Measurements from ENCODE around the gene GAS2. TPM values are rescaled to one million over a fixed set of nuclear protein-coding genes. Genes with fewer than 3 reads are reported as not detected.

The GAS2 gene
- total RNA-seq, 8 experiments from 2014 or later: 1.5 to 4.8 (median 2.9) TPM

DNA sequence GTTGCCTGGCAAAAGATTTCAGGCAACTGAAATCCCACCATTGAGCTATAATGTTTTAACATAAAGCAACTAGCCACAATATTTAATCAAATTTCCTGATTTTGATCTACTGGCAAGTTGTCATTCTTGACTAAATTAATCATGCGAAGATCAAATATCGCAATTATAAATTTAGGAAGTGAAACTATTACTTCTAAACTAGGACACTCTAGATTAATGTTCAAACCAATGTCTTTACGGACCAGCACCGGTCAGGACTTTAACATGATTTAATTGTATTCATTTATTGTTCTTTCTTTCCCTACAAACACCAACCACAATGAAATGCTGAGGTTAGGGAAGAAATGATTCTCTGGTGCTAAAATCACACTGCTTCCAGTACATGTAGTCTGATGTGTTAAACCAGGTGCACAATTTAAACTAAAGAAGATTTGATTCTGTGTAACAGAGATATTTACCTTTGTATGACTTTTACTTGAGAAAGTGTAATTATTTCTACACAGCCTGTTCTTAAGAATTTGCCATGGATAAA lies 14.9 kb downstream of the GAS2 start:
- H3K4me3 ChIP-seq: no peak overlapping the region
- WGBS, 10 experiments: 45 to 100% (median 81%) methylated on average over 1 to 4 of the region's 4 CpGs; no CpG with 5 or more reads in 2 of the 10 experiments
- no peaks in the 10 kb centered on the region for H3K4me1 ChIP-seq (replicated peaks in 1 of 2)
- in situ Hi-C loops (cut with MboI; ENCODE audit: low pct_unique_long_range_greater_than_20kb in 2 of 9, low sequenced_read_pairs in 9 of 9, unreplicated experiment in 9 of 9): no loop called here
- no peak for ATAC-seq (replicated peaks in 6 of 8)
- H3K27ac ChIP-seq: no peak overlapping the region

DNA sequence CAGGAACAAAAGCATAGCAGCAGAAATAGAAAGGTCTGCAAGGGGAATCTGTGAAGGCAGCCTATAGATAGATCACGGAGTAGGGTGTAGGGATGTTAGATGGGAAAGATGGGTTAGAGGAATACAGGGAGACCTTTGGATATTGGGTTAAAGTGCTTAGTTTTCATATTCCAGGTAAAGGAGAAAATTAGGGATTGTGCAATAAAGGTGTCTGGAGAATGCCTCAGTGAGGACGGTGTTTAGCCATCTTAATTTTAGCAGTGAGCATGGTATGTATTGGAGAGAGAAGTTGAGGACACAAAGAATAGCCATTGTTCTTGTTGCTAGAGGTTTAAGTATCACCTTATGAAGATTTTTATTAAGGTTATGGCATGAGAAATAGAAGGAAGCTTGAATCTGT lies 17.7 kb downstream of the GAS2 start:
- in situ Hi-C loops (cut with MboI; ENCODE audit: low pct_unique_long_range_greater_than_20kb in 2 of 9, low sequenced_read_pairs in 9 of 9, unreplicated experiment in 9 of 9): no loop called here
- WGBS, 10 experiments: 38 to 100% (median 86%) methylated on average over 1 to 2 of the region's 2 CpGs; no CpG with 5 or more reads in 1 of the 10 experiments
- ATAC-seq (replicated peaks in 6 of 8): no peak

DNA sequence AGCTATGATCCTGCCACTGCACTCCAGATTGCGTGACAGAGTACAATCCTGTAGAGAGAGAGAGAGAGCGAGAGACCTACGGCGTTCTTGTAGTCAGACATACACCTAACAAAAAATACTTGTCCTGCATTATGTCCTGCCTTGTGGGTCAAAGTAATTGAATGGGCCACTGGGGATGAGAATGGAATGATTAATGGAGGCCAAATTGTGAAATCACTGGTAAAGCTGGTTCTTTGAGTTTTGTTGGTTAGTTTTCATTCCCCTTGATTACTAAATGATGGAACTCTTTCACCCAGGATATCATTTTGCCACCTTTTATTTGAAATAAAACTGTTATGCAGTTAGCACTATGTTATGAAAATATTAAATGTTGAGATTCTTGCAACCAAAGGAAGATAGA lies 18.7 kb downstream of the GAS2 start:
- no peak overlapping the region for H3K27ac ChIP-seq
- ATAC-seq (replicated peaks in 6 of 8): no peak
- in situ Hi-C loops (cut with MboI; ENCODE audit: low pct_unique_long_range_greater_than_20kb in 2 of 9, low sequenced_read_pairs in 9 of 9, unreplicated experiment in 9 of 9): no loop called here
- no peaks in the 10 kb centered on the region for H3K4me1 ChIP-seq (replicated peaks in 1 of 2)
- H3K4me3 ChIP-seq: no peak overlapping the region
- 67 to 96% (median 90%) methylated on average over 1 to 4 of the region's 4 CpGs; no CpG with 5 or more reads in 6 of the 10 experiments for WGBS, 10 experiments

More for the DNA sequence above, 17.7 kb downstream of the GAS2 start:
- no peaks in the 10 kb centered on the region for H3K4me1 ChIP-seq (replicated peaks in 1 of 2)
- H3K4me3 ChIP-seq: no peak overlapping the region
- no peak overlapping the region for H3K27ac ChIP-seq

DNA sequence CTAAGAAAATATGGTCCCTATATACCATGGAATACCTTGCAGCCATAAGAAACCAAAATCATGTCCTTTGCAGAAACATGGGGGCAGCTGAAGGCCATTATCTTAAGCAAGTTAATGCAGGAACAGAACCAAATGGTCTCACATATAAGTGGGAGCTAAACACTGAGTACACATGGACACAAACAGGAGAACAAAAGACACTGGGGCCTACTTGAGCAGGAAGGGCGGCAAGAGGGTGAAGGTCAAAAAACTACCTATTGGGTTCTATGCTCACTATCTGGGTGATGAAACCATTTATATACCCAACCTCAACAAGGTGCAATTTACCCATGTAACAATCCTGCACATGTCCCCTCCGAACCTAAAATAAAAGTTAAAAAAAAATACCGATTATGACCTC lies 22.5 kb downstream of the GAS2 start:
- no peak for ATAC-seq (replicated peaks in 6 of 8)
- in situ Hi-C loops (cut with MboI; ENCODE audit: low pct_unique_long_range_greater_than_20kb in 2 of 9, low sequenced_read_pairs in 9 of 9, unreplicated experiment in 9 of 9): no loop called here
- no peaks in the 10 kb centered on the region for H3K4me1 ChIP-seq (replicated peaks in 1 of 2)
- 13 to 100% (median 83%) methylated on average over 1 to 3 of the region's 3 CpGs for WGBS, 10 experiments
- no peak overlapping the region for H3K27ac ChIP-seq
- no peak overlapping the region for H3K4me3 ChIP-seq

DNA sequence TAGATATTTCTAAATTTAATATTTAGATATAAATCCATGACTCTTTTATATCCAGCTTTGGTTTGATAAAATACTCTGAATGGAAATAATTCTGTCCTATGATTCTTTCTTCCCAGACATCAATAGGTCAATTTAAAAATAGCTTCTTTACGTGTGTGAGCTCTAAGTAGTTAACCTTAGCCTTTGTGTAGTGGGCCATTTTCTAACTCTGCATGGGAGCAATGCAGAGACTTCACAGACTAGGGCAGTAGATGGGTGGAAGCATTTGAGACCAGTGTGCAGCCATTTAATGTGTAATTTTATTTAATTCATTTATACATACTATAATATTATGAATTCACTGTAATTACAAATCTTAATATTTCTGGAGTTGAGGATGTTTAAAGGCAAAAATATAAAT lies 23.8 kb downstream of the GAS2 start:
- Histone ChIP-seq H3K27ac (no peak overlapping the region), H3K4me1 (replicated peaks in 1 of 2) (no peaks in the 10 kb centered on the region), H3K4me3 (no peak overlapping the region)
- no peak for ATAC-seq (replicated peaks in 6 of 8)
- in situ Hi-C loops (cut with MboI; ENCODE audit: low pct_unique_long_range_greater_than_20kb in 2 of 9, low sequenced_read_pairs in 9 of 9, unreplicated experiment in 9 of 9): no loop called here
- 0 to 80% (median 40%) methylated on average over 1 of the region's 1 CpG; no CpG with 5 or more reads in 1 of the 10 experiments for WGBS, 10 experiments

DNA sequence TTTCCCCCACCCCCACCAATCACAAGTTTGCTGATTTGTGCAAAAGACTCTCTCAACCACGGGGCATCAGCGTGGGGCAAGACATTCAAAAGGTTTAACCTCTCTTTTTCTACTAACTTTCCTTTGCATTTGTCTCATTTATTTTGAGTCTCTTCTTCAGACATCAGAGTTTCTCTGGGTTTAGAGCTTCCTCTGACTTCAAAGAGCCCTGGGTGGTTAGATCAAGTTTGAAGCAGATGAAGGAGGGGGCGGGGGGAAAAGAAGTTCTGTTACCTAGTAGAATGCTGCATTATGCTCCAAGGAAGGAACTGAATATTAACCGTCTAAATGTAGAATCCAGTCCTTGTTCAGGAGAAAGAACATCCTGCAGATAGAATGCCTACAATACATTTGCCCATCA lies 24.5 kb downstream of the GAS2 start:
- WGBS, 10 experiments: 7 to 76% (median 42%) methylated on average over 1 to 4 of the region's 4 CpGs; no CpG with 5 or more reads in 1 of the 10 experiments
- in situ Hi-C loops (cut with MboI; ENCODE audit: low pct_unique_long_range_greater_than_20kb in 2 of 9, low sequenced_read_pairs in 9 of 9, unreplicated experiment in 9 of 9): no loop called here
- H3K4me1 ChIP-seq (replicated peaks in 1 of 2): no peaks in the 10 kb centered on the region

DNA sequence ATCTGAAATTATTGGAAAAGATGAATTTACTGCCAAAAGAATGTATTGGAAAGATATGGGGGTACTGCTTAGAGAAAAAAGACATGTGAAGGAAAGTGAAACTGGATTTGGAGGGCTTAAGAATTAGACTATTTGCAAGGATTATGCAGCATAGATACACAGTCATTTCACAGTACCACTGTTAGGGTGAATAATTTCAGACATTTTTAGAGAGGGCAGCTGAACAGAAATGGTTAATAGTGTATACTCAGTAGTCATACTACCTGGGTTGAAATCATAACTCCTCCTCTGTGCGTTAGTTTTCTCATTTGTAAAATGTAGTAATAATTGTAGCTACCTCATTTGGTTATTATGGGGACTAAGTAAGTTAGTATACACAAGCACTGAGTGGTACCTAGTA lies 33.0 kb downstream of the GAS2 start:
- 0 to 100% (median 38%) methylated on average over 1 of the region's 1 CpG; no CpG with 5 or more reads in 5 of the 10 experiments for WGBS, 10 experiments

More for the DNA sequence above, 24.5 kb downstream of the GAS2 start:
- Histone ChIP-seq H3K27ac (no peak overlapping the region), H3K4me3 (no peak overlapping the region)
- no peak for ATAC-seq (replicated peaks in 6 of 8)

DNA sequence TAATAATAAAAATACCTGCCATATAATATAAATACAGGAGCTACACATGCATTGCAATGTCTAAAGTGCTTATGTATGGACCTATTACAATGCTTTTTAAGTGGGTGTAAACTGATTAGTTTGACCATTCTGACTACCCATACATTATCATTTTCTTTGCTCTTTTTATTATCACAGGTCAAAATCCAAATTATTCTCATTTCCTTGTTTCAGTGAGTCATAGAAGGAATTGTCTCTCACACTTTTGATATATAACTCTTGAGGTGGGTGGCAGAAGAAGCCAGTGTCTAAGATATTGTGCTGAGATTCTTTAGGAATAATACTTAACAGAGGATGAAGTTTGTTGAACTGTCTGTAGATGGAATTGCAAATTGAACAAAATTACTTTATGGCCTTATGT lies 35.6 kb downstream of the GAS2 start:
- in situ Hi-C loops (cut with MboI; ENCODE audit: low pct_unique_long_range_greater_than_20kb in 2 of 9, low sequenced_read_pairs in 9 of 9, unreplicated experiment in 9 of 9): no loop called here
- Histone ChIP-seq H3K4me3 (no peak overlapping the region), H3K27ac (no peak overlapping the region), H3K4me1 (replicated peaks in 1 of 2) (peaks cover 15 to 17% of the 10 kb centered on the region in 2 donors)
- no peak for ATAC-seq (replicated peaks in 6 of 8)

More for the DNA sequence above, 33.0 kb downstream of the GAS2 start:
- Histone ChIP-seq H3K27ac (no peak overlapping the region), H3K4me3 (no peak overlapping the region), H3K4me1 (replicated peaks in 1 of 2) (peaks cover 15 to 17% of the 10 kb centered on the region in 2 donors)
- no peak for ATAC-seq (replicated peaks in 6 of 8)
- in situ Hi-C loops (cut with MboI; ENCODE audit: low pct_unique_long_range_greater_than_20kb in 2 of 9, low sequenced_read_pairs in 9 of 9, unreplicated experiment in 9 of 9): no loop called here

DNA sequence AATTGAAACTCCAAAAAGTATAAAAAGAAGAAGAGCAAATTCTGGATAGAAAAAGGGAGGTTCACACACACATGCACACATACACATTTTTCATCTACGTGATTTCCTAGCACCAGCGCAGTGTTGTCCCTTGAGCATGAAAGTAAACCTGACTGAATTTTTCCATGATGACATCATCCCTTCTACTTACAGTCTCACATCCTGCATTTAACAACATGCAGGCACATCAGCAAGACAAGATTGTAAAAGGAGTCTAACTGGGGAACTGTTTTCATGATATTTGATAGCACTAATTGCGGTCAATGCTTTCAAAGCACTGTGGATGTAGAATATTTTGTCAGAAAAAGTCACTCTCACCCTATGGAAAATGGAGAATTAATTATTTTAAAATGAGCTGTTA lies 36.6 kb downstream of the GAS2 start:
- WGBS, 10 experiments: 28 to 71% (median 52%) methylated on average over 1 to 3 of the region's 3 CpGs; no CpG with 5 or more reads in 2 of the 10 experiments
- no peak overlapping the region for H3K4me3 ChIP-seq
- H3K4me1 ChIP-seq (replicated peaks in 1 of 2): peaks cover 15 to 17% of the 10 kb centered on the region in 2 donors
- peak overlapping the region in 1 of 2 donors; percentile 39 for H3K27ac ChIP-seq
- in situ Hi-C loops (cut with MboI; ENCODE audit: low pct_unique_long_range_greater_than_20kb in 2 of 9, low sequenced_read_pairs in 9 of 9, unreplicated experiment in 9 of 9): no loop called here
- peak in 7 of 8 experiments; percentile 58 to 97 (median 93) for ATAC-seq (replicated peaks in 6 of 8)

DNA sequence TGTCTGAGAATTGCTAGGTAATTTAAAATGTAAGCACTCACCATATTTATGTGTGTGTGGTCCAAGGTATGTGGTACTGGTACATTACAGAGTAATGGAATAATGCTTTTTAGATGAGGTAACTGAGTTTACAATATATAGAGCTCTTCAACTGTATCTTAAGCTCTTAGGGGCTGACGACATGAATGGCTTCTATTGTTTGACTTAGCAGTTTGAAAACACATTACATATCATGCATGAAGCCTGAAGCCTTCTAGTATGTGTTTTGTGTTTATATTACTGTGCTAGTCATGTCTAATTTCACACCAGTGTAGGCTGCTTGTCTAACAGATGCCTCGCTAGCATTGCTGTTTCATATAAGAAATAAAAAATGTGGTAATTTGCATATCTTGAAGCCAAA lies 37.2 kb downstream of the GAS2 start:
- no peak overlapping the region for H3K4me3 ChIP-seq
- peak in 5 of 8 experiments; percentile 56 to 77 (median 63) for ATAC-seq (replicated peaks in 6 of 8)
- H3K4me1 ChIP-seq (replicated peaks in 1 of 2): peaks cover 15 to 17% of the 10 kb centered on the region in 2 donors
- 0 to 100% (median 65%) methylated on average over 1 to 2 of the region's 2 CpGs; no CpG with 5 or more reads in 1 of the 10 experiments for WGBS, 10 experiments
- in situ Hi-C loops (cut with MboI; ENCODE audit: low pct_unique_long_range_greater_than_20kb in 2 of 9, low sequenced_read_pairs in 9 of 9, unreplicated experiment in 9 of 9): no loop called here
- H3K27ac ChIP-seq: peak overlapping the region in 1 of 2 donors; percentile 39

DNA sequence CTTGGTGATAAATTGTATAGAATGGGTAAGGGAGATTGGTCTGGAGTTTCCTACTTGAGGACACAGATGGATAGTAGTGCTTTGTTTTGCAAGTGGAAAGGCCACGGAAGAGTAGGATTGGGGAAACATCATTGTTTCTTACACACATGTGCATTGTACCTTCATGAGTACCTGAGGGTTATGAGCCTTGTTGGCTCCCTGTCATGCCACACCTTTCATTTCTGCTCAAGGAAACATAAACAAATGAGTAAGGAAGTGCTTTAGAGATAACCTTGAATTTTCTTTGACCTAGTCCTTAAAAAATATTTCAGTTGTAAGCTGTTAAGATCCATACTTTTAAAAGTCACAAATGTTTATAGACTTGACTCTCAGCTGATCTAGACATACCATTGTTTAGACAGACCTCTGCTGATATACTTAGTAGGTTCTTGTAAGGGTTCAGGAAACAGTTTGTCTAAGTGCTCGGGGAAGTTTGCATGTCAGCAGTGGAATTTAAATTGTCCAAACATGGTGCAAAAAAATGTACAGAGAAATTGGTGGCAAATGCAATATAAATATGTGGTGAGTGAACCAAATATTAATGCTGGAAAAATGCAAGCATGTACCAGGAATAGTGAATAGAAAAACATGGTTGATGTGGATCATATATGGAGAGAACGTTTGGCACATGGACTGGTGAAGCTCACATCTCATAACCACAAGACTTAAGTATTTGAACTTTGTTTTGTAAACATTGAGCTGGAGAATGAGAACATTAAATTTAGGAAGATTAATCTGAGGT lies 40.9 kb downstream of the GAS2 start:
- Histone ChIP-seq H3K27ac (no peak overlapping the region), H3K4me1 (replicated peaks in 1 of 2) (peaks cover 15 to 17% of the 10 kb centered on the region in 2 donors), H3K4me3 (no peak overlapping the region)
- 0 to 94% (median 77%) methylated on average over 1 to 3 of the region's 3 CpGs for WGBS, 10 experiments
- in situ Hi-C loops (cut with MboI; ENCODE audit: low pct_unique_long_range_greater_than_20kb in 2 of 9, low sequenced_read_pairs in 9 of 9, unreplicated experiment in 9 of 9): no loop called here
- no peak for ATAC-seq (replicated peaks in 6 of 8)

DNA sequence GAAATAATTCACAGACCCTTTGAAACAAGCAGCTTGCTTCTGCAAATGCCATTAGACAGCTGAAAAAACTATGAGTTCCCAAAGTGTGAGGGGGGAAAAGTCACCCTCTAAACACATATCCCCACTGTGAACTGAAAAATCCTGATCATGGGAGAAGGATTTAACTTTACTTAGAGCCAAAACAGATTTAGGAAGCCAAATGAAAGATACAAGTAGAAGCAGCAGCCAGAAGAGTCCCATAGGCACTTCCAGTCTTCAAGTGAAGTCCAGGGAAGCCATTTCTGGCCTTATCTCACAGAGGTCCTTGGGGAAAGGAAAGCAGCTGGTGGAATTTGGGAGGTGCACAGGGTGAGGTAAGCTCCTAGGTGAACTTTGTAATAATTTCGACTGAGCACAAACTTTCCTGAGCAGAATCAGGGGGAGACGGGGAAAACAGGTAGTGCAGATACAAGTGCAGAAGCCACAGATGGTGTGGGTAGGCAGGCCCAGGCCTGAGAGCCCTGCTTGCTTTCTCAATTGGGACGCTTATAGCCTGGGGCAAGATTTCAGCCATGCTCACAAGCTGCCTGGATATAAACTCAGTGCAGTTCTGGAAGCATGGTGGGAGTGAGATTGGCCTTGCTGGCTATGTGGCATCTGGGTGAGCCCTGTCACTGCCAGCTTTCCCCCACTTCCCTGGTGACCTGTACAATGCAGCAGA lies 44.8 kb downstream of the GAS2 start:
- Histone ChIP-seq H3K4me1 (replicated peaks in 1 of 2) (no peaks in the 10 kb centered on the region), H3K4me3 (no peak overlapping the region), H3K27ac (no peak overlapping the region)
- no peak for ATAC-seq (replicated peaks in 6 of 8)
- in situ Hi-C loops (cut with MboI; ENCODE audit: low pct_unique_long_range_greater_than_20kb in 2 of 9, low sequenced_read_pairs in 9 of 9, unreplicated experiment in 9 of 9): no loop called here
- WGBS, 10 experiments: 22 to 100% (median 75%) methylated on average over 2 to 3 of the region's 3 CpGs; no CpG with 5 or more reads in 4 of the 10 experiments

DNA sequence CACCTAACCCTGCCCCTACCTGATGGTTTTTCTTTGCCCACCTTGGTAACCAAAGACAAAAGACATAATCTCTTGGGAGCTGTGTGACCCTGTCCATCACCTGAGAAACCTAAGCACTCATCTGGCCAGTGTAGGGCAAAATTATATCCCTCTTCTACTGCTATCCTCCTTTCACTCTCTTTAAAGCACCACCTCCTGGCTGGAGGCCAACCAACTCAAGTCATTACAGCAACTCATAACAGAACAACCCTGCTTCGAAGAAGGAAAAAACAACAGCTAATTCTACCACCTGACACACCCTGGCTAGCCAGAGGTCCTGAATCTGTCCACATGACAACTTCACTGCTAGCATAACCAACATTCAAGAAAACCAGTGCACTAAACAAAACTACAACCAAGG lies 45.5 kb downstream of the GAS2 start:
- 57 to 83% (median 67%) methylated on average over 1 of the region's 1 CpG; no CpG with 5 or more reads in 7 of the 10 experiments for WGBS, 10 experiments
- in situ Hi-C loops (cut with MboI; ENCODE audit: low pct_unique_long_range_greater_than_20kb in 2 of 9, low sequenced_read_pairs in 9 of 9, unreplicated experiment in 9 of 9): no loop called here
- Histone ChIP-seq H3K4me3 (no peak overlapping the region), H3K27ac (no peak overlapping the region), H3K4me1 (replicated peaks in 1 of 2) (no peaks in the 10 kb centered on the region)
- ATAC-seq (replicated peaks in 6 of 8): no peak
